Measurements from ENCODE around the gene CNTROB. TPM values are rescaled to one million over a fixed set of nuclear protein-coding genes. Genes with fewer than 3 reads are reported as not detected.

The CNTROB gene
- total and polyA plus RNA-seq, 10 of the 15 experiments (the other 5 are each of a cell fraction or from before 2014, with no cell fraction given), result 2.0 to 36.2 (median 28.2) TPM

DNA sequence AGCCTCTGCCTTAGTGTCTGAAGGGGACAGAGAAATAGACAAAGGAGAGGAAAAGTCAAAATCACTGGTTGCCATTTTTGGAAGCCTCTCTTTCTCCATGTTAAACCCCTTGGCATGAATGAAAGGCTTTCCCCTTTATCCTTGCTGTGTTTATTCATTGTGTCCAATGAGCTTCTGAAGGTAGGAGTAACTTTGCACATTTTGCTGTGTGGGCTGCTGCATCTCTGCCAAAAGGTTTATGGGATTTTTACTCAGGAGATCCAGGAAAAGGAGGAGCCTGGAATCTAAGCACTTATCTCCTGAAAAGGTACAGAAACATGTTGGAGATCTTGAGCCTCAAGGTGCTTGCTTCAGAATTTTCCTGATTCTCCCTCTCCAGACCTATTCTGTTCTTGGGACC lies 3.9 kb downstream of the CNTROB start (continued):
- TF ChIP-seq ZNF384 (IDR thresholded peaks at IDR 0.05; ENCODE audit: borderline replicate concordance, low read depth, low read length), result no peak
- TF ChIP-seq, protein P1, sequence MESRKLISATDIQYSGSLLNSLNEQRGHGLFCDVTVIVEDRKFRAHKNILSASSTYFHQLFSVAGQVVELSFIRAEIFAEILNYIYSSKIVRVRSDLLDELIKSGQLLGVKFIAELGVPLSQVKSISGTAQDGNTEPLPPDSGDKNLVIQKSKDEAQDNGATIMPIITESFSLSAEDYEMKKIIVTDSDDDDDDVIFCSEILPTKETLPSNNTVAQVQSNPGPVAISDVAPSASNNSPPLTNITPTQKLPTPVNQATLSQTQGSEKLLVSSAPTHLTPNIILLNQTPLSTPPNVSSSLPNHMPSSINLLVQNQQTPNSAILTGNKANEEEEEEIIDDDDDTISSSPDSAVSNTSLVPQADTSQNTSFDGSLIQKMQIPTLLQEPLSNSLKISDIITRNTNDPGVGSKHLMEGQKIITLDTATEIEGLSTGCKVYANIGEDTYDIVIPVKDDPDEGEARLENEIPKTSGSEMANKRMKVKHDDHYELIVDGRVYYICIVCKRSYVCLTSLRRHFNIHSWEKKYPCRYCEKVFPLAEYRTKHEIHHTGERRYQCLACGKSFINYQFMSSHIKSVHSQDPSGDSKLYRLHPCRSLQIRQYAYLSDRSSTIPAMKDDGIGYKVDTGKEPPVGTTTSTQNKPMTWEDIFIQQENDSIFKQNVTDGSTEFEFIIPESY (IDR thresholded peaks at IDR 0.05), result no peak
- TF ChIP-seq, protein P2, sequence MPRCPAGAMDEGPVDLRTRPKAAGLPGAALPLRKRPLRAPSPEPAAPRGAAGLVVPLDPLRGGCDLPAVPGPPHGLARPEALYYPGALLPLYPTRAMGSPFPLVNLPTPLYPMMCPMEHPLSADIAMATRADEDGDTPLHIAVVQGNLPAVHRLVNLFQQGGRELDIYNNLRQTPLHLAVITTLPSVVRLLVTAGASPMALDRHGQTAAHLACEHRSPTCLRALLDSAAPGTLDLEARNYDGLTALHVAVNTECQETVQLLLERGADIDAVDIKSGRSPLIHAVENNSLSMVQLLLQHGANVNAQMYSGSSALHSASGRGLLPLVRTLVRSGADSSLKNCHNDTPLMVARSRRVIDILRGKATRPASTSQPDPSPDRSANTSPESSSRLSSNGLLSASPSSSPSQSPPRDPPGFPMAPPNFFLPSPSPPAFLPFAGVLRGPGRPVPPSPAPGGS (IDR thresholded peaks at IDR 0.05; ENCODE audit: borderline replicate concordance, insufficient read depth, low read depth, low read length, poor library complexity, severe bottlenecking), result no peak
- TF ChIP-seq, protein P3, sequence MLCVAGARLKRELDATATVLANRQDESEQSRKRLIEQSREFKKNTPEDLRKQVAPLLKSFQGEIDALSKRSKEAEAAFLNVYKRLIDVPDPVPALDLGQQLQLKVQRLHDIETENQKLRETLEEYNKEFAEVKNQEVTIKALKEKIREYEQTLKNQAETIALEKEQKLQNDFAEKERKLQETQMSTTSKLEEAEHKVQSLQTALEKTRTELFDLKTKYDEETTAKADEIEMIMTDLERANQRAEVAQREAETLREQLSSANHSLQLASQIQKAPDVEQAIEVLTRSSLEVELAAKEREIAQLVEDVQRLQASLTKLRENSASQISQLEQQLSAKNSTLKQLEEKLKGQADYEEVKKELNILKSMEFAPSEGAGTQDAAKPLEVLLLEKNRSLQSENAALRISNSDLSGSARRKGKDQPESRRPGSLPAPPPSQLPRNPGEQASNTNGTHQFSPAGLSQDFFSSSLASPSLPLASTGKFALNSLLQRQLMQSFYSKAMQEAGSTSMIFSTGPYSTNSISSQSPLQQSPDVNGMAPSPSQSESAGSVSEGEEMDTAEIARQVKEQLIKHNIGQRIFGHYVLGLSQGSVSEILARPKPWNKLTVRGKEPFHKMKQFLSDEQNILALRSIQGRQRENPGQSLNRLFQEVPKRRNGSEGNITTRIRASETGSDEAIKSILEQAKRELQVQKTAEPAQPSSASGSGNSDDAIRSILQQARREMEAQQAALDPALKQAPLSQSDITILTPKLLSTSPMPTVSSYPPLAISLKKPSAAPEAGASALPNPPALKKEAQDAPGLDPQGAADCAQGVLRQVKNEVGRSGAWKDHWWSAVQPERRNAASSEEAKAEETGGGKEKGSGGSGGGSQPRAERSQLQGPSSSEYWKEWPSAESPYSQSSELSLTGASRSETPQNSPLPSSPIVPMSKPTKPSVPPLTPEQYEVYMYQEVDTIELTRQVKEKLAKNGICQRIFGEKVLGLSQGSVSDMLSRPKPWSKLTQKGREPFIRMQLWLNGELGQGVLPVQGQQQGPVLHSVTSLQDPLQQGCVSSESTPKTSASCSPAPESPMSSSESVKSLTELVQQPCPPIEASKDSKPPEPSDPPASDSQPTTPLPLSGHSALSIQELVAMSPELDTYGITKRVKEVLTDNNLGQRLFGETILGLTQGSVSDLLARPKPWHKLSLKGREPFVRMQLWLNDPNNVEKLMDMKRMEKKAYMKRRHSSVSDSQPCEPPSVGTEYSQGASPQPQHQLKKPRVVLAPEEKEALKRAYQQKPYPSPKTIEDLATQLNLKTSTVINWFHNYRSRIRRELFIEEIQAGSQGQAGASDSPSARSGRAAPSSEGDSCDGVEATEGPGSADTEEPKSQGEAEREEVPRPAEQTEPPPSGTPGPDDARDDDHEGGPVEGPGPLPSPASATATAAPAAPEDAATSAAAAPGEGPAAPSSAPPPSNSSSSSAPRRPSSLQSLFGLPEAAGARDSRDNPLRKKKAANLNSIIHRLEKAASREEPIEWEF (IDR thresholded peaks at IDR 0.05; ENCODE audit: insufficient replicate concordance, low read depth, low read length), result no peak
